GM19467 (cell line): ENCODE results near the gene RNF114.
"Not testable (repeated sequence)": the region's sequence is repeated elsewhere in the genome, so short reads cannot be mapped to it uniquely, and the experiment has no call there.

ENCODE experiments used
- ATAC-seq: cut with Tn5 transposase; IDR thresholded peaks from one replicate; pipeline ENCODE4 v1.9.1; 2021; ENCODE audit warnings: mild to moderate bottlenecking, moderate library complexity; ENCODE audit not compliant: unreplicated experiment

RNF114 gene

GRCh38 chr20:49961413-49961812, 25.2 kb downstream of the RNF114 start:
- ATAC-seq: no peak

- no peak for ATAC-seq
Measured at GRCh38 chr20:49964964-49965780, 29.0 kb downstream of the RNF114 start.

- ATAC-seq: no peak
Measured at GRCh38 chr20:49965781-49966305, 29.6 kb downstream of the RNF114 start.

GRCh38 chr20:49966861-49967260, 30.7 kb downstream of the RNF114 start:
- ATAC-seq: no peak

- ATAC-seq: no peak
Measured at GRCh38 chr20:49969234-49969633, 33.0 kb downstream of the RNF114 start.

- no peak for ATAC-seq
Measured at GRCh38 chr20:49969946-49970345, 33.7 kb downstream of the RNF114 start.

- ATAC-seq: no peak
Measured at GRCh38 chr20:49970498-49970897, 34.3 kb downstream of the RNF114 start.

GRCh38 chr20:49973981-49974380, 37.8 kb downstream of the RNF114 start:
- no peak for ATAC-seq

- no peak for ATAC-seq
Measured at GRCh38 chr20:49976542-49976941, 40.3 kb downstream of the RNF114 start.

- not testable (repeated sequence) for ATAC-seq
Measured at GRCh38 chr20:49977740-49978139, 41.5 kb downstream of the RNF114 start.

GRCh38 chr20:49978685-49979029, 42.5 kb downstream of the RNF114 start:
- ATAC-seq: no peak

- ATAC-seq: no peak
Measured at GRCh38 chr20:49979030-49979832, 43.0 kb downstream of the RNF114 start.

- ATAC-seq: no peak
Measured at GRCh38 chr20:49980140-49981008, 44.2 kb downstream of the RNF114 start.

- ATAC-seq: no peak
Measured at GRCh38 chr20:49981218-49982071, 45.2 kb downstream of the RNF114 start.

GRCh38 chr20:49982072-49982345, 45.8 kb downstream of the RNF114 start:
- ATAC-seq: no peak

- ATAC-seq: peak; percentile 79
Measured at GRCh38 chr20:49982346-49983122, 46.3 kb downstream of the RNF114 start, which contains the start of gene SNAI1. SNAI1 (plus strand) TSS chr20:49982980; CDS start chr20:49983060, 80 bp downstream.

GRCh38 chr20:49983123-49983847, 47.1 kb downstream of the RNF114 start:
- no peak for ATAC-seq

GRCh38 chr20:49983848-49984408, 47.7 kb downstream of the RNF114 start:
- ATAC-seq: no peak
